NCI-H2196 treated with DMSO at 0.1 percent for 48 hours (cell line): Measurements from ENCODE around the gene TAF15.

Experiments
- DNase-seq: peaks from one replicate; lab custom pipeline; 2025; ENCODE audit not compliant: unreplicated experiment; lab: John Stamatoyannopoulos, UW

The TAF15 gene

GRCh38 chr17:35786941-35787432 is 22.3 kb upstream of the TAF15 start:
- no peak for DNase-seq

GRCh38 chr17:35788477-35789368 is 20.6 kb upstream of the TAF15 start:
- DNase-seq: no peak

GRCh38 chr17:35790841-35791240 is 18.4 kb upstream of the TAF15 start:
- no peak for DNase-seq

- no peak for DNase-seq
Observed at GRCh38 chr17:35791681-35792350, 17.5 kb upstream of the TAF15 start.

- DNase-seq: no peak
Observed at GRCh38 chr17:35793257-35793656, 16.0 kb upstream of the TAF15 start.

GRCh38 chr17:35795007-35795870 is 14.0 kb upstream of the TAF15 start, which contains the start of gene MMP28:
MMP28 (minus strand) TSS chr17:35795641; CDS start chr17:35795377, 264 bp downstream.
- DNase-seq: no peak

- no peak for DNase-seq
Observed at GRCh38 chr17:35795871-35796265, 13.4 kb upstream of the TAF15 start.

DNA sequence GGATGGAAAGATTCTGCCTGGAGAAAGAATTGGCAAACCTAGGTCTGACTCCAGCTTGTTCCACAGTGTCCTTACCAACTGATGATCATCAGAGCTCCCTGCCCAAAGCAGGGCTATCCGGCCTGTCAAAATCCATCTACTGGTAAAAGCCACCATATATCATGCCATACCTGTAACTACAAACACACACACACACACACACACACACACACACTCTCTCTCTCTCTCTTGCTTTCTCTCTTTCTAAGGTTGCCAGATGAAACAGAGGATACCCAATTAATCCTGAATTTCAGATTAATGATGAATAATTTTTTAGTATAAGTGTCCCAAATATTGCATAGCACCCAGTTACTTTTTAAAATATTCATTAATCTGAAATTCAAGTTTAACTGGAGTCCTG is 12.3 kb upstream of the TAF15 start:
- DNase-seq: no peak

DNA sequence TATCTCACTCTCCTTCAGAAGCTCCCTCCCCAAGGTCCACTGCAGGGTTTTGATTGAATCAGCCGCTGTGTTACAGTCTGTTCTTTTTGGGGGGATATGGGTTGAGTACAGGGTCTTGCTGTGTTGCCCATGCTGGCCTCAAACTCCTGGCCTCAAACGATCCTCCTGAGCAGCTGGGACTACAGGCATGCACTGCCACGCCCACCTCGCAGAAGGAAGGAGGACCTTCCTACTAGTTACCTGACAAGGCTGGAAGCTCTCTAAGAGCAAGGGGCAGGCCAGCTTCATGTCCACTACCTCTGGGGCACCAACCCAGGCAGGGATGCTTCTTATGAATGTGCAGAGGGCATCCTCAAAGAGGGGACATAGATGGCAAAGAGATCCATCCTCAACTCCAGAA is 11.9 kb upstream of the TAF15 start:
- no peak for DNase-seq

DNA sequence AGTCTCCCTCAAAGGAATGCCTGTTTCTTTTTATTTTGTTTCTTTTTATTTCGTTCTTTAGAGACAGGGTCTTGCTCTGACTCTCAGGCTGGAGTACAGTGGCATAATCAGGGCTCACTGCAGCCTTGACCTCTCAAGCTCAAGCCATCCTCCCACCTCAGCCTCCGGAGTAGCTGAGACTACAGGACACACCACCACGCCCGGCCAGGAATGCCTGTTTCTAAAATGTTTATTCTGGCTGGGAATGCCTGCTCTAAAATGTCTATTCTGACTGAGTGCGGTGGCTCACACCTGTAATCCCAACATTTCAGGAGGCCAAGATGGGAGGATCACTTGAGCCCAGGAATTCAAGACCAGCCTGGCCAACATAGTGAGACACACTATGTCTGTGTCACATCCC is 11.4 kb upstream of the TAF15 start:
- no peak for DNase-seq

DNA sequence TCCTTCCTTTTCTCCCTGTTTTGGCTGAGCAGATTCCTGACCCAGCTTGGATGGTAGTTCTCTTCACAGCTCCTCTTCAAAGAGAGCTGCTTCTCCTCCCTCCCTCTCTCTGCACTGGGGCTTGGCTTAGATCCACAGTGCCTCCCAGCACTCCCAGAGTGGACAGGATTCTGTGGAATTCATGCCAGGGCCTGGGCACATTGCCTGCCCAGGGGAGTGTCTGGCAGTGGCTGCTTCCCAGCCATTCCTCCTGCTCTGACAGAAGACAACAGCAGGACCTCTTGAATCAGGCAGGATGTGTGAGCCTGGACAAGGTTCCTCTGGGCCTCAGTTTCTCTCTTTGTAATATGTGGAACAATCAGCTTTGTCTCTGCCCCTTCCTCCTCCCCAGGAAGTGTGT is 9.3 kb upstream of the TAF15 start:
- peak; percentile 4 for DNase-seq

DNA sequence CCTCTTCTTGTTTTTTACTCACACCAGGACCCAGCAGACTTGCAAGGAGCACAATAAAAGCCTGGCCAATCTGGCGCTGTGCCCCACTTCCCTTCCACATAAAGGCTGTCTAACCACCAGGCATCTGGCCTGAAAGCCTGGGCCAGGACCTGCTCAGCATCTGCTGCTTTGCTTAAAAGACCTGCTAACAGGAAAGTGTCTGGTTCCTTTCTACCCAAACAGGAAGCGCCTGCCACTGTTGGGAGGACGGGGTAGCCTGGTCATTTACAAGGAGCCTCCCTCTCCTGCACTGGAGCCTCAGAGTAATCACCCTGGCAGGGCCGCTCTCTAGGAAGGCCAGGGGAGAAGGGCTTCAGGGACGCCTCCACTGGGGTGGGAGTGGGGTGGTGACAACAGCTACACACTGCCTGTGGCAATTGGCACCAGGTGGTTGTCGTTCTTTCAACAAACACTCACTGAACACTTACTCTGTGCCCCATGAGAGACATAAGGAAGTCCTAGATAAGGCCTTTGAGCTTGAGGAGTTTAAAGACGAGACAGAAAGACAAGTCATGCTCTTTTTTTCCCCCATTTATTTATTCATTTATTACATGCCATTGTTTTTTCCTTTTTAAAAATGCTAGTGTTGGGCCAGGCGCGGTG is 7.6 kb upstream of the TAF15 start:
- DNase-seq: peak; percentile 2

DNA sequence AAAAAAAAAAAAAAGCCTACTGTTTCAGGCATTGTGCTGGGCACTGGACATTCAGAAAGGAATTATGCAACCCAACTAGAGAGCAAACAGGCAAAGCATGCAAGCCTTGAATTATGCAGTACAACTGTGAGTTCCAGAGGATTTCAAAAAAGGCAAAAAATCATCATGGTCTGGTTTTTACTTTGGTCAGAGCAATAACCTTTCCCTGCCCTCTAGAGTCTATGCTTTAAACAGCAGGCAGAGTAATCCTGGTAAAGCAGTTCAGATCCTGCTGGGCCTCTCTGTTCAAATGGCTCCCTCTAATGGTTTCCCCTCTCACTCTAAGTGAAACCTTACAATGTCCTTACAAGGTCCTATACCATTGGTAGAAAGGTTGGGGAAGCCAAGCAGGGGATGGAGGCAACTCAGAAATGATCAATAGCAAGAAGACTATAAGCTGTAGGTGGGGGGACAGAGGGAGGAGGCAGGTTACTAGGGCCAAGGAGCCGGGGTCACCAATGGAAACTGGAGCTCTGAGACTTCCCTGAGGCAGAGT is 4.6 kb upstream of the TAF15 start:
- peak; percentile 54 for DNase-seq

- DNase-seq: no peak
Observed at GRCh38 chr17:35807371-35808144, 1.7 kb upstream of the TAF15 start.

DNA sequence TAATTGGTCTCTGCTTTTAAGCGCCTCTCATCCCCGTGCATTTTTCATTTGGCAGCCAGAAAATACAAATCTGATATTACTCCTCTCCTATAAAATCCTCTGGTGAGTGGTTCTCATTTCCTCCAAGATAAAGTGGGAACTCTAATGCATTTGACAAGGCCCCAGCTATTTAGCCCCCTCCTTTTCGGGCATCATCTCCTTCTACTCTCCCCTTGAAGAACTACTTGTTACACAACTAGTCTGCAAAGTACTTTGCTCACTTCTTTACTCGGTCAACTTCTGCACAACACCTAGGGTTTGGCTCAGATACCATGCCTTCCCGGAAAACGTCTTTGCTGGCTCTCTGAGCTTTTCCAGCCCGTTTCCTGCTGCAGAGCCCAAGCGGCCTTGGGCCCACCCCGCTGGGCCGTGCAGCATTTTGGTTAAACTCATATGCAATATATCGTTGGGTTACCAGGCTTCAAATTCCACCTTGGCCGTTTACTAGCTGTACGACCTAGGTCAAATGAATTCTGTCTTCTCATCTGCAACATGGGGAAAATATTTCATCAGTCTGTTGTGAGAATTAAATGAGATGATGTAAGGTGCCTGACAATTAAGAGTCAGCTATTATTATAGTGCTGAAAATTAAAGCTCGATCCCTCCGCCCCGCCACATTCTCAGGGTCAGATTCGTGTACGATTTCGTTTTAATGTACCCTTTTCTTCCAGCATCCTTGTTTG is 883 bp upstream of the TAF15 start:
- no peak for DNase-seq

- DNase-seq: no peak
Observed at GRCh38 chr17:35809855-35810461, 674 bp downstream of the TAF15 start.

- no peak for DNase-seq
Observed at GRCh38 chr17:35811759-35812158, 2.5 kb downstream of the TAF15 start.

DNA sequence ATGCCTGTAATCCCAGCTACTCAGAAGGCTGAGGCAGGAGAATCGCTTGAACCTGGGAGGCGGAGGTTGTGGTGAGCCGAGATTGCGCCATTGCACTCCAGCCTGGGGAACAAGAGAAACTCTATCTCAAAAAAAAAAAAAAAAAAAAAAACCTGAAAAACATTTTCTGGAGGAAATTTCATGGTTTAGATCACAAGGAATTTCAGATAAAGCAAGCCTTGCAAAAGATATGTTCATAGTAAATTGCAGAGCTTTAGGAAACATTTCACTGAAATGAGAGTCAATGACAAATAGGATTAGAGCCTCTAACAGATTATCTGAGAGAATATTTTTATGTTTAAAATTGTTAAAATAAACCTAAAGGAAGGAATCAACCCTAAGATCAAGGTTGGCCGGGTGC is 3.2 kb downstream of the TAF15 start:
- no peak for DNase-seq

GRCh38 chr17:35816723-35817122 is 7.4 kb downstream of the TAF15 start:
- no peak for DNase-seq
